ENCODE results near the gene FBLN2. TPM values are rescaled to one million over a fixed set of nuclear protein-coding genes. Genes with fewer than 3 reads are reported as not detected.
"Not testable (repeated sequence)": the region's sequence is repeated elsewhere in the genome, so short reads cannot be mapped to it uniquely, and the experiment has no call there.

Gene FBLN2
- total RNA-seq, 1 experiment from 2014 or later: 0.07 TPM

GRCh38 chr3:13513913-13514517 lies 34.9 kb upstream of the FBLN2 start:
- DNase-seq (ENCODE audit: low spot score): no peak

DNA sequence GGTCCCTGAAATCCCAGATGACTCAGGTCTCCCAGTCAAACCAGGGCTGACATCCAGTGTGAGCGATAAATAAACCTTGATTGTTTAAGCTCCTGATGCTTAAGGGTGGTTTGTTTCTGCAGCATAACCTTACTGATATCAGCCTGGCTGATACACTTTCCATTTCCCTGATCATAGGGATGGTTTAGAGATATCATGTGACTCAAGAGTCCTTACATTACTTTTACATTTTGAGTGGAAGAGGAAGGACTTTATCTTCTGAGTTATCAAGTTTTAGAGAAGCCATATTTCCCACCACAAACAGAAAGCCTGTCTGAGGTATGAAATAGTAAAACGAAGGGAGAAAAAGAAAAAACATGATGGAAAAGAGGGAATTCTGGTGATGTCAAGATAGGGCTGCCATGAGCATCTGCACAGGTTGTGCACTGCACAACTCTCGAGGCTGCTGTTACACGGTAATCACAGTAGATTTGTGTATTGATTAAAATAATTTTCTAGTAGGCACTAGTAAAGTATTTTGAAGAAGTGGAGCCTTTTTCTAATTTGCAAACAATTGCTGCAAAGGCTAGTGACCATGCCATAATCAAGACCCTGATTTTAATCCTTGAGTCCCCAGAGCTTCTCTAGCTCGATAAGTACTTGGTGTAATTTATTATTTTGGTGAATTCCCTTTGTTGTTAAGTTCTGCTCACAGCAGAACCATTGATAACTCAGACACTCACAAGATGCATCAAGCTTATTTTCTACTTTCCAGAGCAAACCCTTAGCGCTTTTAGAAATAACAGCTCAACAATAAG lies 34.1 kb upstream of the FBLN2 start:
- DNase-seq (ENCODE audit: low spot score): no peak

- DNase-seq (ENCODE audit: low spot score): no peak
Observed at GRCh38 chr3:13515786-13516759, 32.9 kb upstream of the FBLN2 start.

DNA sequence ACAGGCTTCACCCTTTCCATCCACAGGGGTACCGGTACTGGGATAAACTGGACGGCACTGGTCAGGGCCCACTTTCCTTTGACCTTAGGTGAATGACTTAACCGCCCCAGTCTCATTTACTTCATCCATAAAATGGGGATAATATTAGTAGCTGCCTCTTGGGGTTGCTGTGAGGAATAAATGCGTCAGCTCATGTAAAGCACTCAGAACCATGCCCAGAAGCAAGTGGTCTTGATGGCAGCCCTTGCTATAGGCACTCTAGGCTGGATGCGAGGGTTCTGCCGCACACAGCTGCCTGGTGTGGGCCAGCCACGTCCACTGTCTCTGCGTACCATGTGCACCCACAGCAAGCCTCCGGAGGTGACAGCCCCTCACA lies 32.2 kb upstream of the FBLN2 start:
- DNase-seq (ENCODE audit: low spot score): no peak

- DNase-seq (ENCODE audit: low spot score): no peak
Observed at GRCh38 chr3:13517253-13517977, 31.5 kb upstream of the FBLN2 start.

- DNase-seq (ENCODE audit: low spot score): no peak
Observed at GRCh38 chr3:13518516-13518953, 30.4 kb upstream of the FBLN2 start.

DNA sequence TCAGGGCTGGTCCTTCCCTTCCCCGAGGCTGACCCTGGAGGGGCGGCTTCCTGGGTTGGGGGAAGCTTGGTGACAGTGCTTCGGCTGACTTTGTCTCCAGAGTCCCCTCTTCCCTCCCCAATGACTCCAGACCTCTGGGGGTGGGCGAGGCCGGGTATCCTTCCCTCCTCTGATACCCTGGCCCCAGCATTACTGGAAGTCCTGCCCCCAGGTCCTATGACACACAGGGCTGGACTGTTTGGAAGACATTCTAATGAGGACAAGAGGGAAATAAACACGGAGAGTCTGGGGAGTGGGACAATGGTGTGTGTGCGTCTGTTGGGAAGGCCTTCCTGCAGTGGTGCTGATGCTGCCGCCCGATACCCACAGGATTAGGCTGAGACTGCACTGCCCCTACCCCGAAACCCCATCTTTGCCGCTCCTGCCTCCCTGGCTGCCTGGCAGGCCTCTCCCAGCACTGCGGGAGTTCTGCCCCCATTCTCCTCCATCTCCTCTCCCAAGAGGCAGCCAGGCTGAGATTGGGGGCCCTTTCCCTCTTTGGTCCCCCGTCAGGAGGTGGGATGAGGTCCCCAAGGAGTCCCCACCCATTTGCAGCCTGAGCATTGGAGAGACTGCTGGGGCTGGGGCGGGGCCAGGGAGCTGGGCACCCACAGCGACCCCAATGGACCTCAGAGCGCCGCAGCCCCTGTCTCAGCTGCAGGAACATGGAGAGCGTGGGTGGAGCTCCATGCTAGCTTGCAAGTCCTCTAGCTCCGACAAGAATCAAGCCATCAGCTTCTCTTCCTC lies 29.7 kb upstream of the FBLN2 start:
- no peak for DNase-seq (ENCODE audit: low spot score)

DNA sequence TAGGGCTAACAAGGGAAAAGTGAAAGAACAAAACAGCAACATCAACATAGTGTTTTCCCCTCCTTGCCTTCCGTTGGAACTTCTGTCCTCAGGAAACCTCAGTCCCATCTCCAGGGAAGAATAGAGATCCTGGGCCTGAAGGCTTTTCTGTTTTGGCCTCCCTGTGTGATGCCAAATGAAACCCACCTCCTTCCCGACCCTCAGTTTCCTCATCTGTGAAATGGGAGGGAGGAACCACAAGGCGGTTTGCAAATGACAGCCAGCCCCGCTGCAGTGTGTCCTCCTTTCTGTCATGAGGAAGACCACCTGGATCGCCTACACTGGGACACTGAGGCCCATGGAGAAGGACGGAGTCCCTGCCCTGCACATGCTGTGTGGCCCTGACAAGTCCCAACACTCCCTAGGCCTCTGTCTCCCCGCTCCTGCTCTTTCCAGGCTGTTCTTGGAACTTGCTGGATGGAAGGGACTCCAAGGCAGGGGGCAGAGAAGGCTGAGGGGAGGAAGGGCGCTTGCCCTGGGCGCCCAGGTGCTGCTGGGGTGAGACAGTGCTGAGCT lies 28.5 kb upstream of the FBLN2 start:
- no peak for DNase-seq (ENCODE audit: low spot score)

DNA sequence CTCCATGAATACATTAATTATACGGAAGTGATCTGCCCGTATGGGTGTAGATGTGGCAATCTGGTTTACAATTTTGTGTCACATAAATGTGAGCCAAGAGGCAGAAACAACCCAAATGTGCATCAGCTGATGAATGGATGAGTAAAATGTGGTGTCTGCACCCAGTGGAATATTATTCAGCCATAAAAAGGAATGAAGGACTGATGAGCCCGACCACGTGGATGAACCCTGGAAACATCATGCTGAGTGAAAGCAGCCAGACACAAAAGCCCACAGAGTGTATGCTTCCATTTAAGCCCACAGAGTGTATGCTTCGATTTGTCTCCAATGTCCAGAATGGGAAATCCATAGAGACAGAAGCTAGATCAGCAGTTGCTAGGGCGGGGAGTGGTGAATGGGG lies 27.6 kb upstream of the FBLN2 start:
- DNase-seq (ENCODE audit: low spot score): no peak

DNA sequence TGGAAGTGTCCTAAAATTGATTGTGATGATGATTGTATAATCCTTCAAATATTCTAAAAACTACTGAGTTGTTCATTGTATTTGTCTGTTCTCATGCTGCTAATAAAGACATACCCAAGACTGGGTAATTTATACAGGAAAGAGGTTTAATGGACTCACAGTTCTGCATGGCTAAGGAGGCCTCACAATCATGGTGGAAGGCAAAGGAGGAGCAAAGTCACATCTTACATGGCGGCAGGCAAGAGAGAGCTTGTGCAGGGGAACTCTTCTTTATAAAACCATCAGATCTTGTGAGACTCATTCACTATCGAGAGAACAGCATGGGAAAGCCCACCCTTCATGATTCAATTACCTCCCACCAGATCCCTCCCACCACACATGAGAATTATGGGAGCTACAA lies 27.2 kb upstream of the FBLN2 start:
- not testable (repeated sequence) for DNase-seq (ENCODE audit: low spot score)

- no peak for DNase-seq (ENCODE audit: low spot score)
Observed at GRCh38 chr3:13522236-13522635, 26.7 kb upstream of the FBLN2 start.

DNA sequence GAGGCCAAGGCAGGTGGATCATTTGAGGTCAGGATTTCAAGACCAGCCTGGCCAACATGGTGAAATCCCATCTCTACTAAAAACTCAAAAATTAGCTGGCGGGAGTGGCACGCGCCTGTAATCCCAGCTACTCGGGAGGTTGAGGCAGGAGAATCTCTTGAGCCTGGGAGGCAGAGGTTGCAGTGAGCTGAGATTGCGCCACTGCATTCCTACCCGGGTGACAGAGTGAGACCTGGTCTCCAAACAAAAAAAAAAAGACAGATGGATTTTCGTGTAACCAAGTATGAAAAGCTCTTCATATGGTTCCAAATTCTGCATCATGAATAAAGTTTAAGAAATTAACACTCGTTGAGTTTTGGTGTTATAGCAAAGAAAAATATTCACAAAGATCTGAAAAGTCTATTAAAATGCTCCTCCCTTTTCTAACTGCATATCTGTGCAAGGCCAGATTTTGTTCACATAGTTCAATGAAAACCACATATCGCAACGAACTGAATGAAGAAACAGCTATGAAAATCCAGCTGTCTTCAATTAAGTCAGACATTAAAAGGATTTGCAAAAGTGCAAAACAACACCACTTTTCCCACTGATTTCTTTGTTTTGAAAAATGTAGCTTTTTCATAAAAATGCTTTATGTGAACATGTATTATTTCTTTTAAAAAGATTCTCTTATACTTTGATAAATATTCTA lies 23.8 kb upstream of the FBLN2 start:
- DNase-seq (ENCODE audit: low spot score): no peak

DNA sequence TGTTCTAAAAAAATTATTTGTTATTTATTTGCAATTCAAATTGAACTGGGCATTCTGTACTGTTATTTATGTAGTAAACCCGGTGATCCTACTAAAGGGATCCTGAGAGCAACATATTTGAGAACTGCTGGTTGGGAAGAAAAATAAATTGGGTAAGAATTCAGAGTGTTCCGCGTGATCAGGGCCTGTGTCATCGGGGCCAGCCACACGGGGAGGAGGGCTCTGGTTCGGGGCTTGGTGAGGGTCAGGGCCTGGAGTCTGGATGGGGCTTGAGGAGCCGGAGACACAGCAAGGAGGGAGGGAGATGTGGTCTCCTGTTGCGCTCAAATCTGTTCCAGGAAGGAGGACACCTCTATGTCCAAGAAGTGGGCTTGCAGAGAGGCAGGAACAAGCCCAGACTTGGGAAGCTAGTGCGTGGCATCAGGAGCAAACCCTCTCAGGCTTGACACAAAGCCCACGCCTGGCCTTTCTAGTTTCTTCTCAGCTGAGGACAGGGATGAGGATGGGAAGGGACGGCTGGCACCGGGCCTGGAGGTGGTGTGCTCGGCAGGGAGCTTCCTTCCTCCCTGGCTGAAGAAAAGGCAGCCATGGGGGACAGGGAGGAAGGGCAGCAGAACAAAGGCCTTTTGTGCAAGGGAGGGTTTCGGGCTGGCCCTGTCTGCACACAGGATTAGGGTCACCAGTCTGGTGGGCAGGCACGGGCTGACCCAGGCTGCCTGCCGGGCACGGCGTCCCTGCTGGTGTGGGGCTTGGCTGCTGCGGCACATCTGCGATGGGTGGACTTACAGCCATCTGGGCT lies 22.9 kb upstream of the FBLN2 start:
- no peak for DNase-seq (ENCODE audit: low spot score)

GRCh38 chr3:13526626-13526949 lies 22.3 kb upstream of the FBLN2 start:
- no peak for DNase-seq (ENCODE audit: low spot score)

DNA sequence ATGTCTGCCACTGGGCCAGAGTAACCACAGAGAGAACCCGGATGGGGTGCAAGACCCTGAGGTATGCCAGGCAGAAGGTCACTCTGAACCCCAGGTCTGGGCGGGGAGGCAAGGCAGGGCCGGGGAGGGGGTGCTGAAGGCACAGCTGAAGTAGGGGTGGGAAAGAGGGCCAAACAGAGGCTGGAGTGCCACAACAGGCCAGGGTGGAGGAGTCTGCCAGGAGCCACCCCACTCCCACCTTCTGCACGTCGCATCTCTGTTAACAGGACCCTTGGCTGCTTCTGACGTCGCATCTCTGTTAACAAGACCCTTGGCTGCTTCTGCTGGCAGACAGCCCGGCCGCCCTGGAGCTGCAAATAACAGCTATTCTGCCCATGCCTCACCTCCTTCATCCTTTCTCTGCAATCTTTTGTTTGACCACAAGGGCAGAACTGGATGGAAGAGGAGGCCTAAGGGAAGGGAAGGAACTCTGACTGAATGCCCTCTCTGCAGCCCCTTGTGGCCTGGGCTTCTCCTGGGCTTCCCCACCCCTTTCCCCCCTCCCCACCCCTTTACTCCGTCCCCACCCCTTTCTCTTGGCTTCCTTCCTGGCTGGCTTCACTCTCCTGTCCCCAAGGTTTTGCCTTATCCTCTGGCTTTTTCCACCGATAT lies 20.6 kb upstream of the FBLN2 start:
- no peak for DNase-seq (ENCODE audit: low spot score)

- no peak for DNase-seq (ENCODE audit: low spot score)
Observed at GRCh38 chr3:13529196-13530112, 19.5 kb upstream of the FBLN2 start.

DNA sequence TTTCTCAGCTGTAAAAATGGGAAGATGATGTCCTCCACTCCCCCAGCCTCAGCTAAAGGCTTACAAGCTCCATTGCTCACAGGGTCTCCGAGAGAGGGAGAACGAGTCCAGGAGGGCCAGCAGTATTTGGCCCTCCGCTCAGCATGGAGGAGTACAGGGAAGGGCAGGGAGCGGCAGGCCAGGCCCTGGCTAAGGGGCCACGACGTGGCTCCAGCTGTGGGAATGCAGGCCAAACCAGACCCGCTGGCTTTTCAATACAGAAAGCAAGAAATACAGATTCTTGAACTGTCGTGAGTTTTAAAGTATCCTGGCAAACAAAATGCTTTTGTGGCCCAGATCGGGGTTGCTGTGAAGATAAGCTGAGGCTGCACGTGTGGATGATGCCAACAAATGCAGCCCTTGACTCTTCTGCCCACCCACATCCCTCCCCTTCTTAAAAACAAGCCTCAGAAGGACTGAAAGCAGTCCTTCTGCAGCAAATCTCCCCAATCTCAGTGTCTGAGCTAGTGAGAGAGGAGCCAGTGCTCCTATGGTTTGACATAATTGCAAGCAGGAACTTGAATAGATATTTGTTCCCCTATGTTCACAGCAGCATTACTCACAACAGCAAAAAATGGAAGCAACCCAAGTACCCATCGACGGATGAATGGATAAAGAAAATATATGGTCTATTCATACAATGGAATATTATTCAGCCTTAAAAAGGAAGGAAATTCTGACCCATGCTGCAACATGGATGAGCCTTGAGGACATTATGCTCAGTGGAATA lies 18.5 kb upstream of the FBLN2 start:
- no peak for DNase-seq (ENCODE audit: low spot score)
